Breast epithelium (tissue), 3 donors: Measurements from ENCODE around the gene SERTAD4.
"Not testable (repeated sequence)": the region's sequence is repeated elsewhere in the genome, so short reads cannot be mapped to it uniquely, and the experiment has no call there.

Experiments used
- POLR2A ChIP-seq: fragments of 450-650 bp; IDR thresholded peaks from one replicate; pipeline ENCODE4 v1.6.1; 2016; ENCODE audit warnings: antibody characterized with exemption, mild to moderate bottlenecking, moderate library complexity
- POLR2AphosphoS5 ChIP-seq, 3 donors: sonication (generic); formaldehyde crosslinking; IDR thresholded peaks; one replicate each; pipeline ENCODE4 v1.6.1; 2017; ENCODE audit warnings: antibody characterized with exemption in 3 of 3
- TF ChIP-seq, protein P1 (sequence below), 3 donors: fragments of 450-650 bp; IDR thresholded peaks; one replicate each; pipeline ENCODE4 v1.5.1; 2016 to 2017; ENCODE audit warnings: antibody characterized with exemption in 3 of 3, mild to moderate bottlenecking in 3 of 3, moderate library complexity in 3 of 3

- TF ChIP-seq, protein P1, sequence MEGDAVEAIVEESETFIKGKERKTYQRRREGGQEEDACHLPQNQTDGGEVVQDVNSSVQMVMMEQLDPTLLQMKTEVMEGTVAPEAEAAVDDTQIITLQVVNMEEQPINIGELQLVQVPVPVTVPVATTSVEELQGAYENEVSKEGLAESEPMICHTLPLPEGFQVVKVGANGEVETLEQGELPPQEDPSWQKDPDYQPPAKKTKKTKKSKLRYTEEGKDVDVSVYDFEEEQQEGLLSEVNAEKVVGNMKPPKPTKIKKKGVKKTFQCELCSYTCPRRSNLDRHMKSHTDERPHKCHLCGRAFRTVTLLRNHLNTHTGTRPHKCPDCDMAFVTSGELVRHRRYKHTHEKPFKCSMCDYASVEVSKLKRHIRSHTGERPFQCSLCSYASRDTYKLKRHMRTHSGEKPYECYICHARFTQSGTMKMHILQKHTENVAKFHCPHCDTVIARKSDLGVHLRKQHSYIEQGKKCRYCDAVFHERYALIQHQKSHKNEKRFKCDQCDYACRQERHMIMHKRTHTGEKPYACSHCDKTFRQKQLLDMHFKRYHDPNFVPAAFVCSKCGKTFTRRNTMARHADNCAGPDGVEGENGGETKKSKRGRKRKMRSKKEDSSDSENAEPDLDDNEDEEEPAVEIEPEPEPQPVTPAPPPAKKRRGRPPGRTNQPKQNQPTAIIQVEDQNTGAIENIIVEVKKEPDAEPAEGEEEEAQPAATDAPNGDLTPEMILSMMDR (IDR thresholded peaks at IDR 0.05), result not testable (repeated sequence)
- not testable (repeated sequence) for TF ChIP-seq POLR2A; POLR2AphosphoS5 (IDR thresholded peaks at IDR 0.05)
These were observed 36.3 kb upstream of the SERTAD4 start for GRCh38 chr1:210196266-210196665.
